ENCODE data around the gene DNAJA3.

GRCh38 chr16:4402439-4403132, 23.1 kb upstream of the DNAJA3 start:
- TF ChIP-seq SUZ12 (IDR thresholded peaks at IDR 0.05; ENCODE audit: extremely low read depth, insufficient read depth, insufficient read length) (no peak), YY1 (IDR thresholded peaks at IDR 0.05; ENCODE audit: insufficient read depth, insufficient read length) (no peak), ZNF274 (IDR thresholded peaks at IDR 0.05; ENCODE audit: low read depth, low read length) (no peak)

All from NT2/D1 (cell line).